HG02884 (cell line): ENCODE data around the gene SLTM.
"Not testable (repeated sequence)": the region's sequence is repeated elsewhere in the genome, so short reads cannot be mapped to it uniquely, and the experiment has no call there.

Experiments used
- ATAC-seq: cut with Tn5 transposase; IDR thresholded peaks from one replicate; pipeline ENCODE4 v1.9.1; 2021; ENCODE audit warnings: mild to moderate bottlenecking, moderate library complexity; ENCODE audit not compliant: unreplicated experiment

SLTM gene

DNA sequence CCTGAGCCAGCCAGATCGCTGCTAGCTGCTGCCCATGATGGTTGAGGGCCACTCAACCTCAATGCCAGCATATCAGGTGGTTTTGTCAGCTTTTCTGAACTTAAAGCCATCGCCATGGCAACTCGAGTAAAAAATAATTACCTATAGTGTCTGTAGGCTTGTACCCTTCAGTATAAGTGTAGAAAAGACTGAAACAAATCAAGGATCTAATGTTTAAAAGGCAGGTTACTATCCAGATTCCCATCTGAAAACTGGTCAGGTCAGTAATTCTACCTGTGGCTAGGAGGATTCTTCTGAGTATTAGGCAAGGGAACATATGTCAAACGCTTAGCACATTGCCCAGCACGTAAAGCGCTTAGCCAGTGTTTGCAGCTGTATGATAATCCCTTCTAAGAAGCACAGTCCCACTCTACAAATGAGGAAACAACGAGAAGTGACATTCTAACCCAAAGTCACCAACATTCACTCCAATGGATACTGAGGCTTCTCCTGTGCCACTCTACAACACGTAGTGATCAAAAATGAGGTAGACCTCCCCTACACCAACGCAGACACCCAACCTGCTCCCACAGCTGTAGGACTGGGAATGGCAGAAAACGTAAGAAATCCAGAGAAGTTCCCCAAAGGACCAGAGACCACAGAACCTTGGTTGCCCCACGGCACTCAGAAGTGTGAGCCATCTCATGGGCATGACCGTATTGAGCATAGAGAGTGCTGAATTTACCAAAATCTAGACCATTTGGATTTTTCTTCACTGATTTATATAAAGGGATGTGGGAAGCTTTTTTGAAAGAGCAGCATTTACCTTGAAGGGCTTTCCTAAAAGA is 55.3 kb downstream of the SLTM start:
- ATAC-seq, result no peak

DNA sequence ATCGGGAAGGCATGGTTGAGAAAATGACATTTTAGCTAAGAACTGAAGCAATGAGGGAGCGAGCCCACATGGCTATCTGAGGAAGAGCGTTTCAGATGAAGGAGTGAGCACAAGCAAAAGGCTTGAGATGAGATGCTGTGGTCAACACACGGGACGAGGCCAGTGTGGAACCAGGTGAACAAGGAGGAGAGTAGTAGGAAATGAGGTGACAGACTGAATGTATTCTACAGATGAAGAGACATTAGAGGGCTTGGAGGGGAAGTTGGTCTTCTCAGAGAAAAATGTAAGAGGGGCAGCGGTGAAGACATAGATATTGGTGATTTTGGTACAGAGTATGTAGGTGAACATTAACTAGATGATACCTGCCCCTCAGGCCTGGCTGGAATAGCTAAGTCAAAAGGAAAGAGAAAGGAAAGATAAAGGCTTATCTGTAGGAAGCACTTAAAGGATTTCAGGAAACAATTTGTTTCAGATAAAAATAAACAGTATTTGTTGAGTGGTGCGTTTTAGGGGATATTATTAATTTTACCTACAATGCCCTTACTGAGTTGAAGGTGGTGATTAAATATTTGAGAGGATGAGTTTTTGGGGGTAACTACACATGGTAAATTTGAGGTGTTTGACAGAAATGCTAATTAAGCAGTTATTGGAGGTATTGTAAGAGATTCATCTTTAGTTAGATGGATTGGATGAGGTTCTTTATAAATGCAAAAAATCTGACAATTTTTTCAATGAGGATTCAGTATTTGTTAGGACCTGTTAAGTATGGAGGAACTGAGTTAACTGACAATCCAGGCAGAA is 57.0 kb downstream of the SLTM start:
- ATAC-seq, result no peak

DNA sequence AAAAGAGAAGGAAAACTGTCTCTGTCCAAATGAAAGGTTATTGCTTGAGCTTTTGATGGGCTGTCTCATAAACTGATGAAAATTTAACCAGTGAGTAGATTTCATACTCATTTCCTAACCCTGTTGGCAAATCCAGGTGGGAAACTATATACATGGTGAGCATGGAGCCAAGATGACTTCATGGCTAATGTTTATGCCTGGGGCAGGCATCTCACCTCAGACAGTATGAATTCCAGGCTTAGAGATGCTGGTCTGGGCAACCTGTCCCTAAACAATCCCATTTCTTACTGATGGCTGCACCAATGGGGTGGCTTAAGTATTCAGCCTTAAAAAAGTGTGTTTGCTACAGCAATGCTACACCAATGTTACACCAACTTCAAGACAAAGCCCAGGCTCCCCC is 58.1 kb downstream of the SLTM start:
- ATAC-seq, result no peak

DNA sequence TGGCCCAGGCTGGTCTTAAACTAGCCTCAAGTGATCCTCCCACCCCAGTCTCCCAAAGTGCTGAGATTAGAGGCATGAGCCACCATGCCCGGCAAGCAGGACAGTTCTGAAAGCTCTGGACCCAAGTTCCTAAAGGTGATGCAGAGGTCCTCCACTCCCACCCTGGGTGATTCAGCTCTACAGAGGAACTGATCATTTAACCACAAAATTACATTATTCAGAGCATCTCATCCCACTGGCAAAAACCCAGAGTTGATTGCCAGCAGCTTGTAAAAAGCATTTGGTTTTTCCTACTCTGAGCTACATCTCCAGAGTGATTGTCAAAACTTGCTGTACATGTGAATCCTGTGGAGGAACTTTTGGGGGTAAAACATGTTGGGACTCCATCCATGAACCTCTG is 60.2 kb downstream of the SLTM start:
- ATAC-seq, result no peak

DNA sequence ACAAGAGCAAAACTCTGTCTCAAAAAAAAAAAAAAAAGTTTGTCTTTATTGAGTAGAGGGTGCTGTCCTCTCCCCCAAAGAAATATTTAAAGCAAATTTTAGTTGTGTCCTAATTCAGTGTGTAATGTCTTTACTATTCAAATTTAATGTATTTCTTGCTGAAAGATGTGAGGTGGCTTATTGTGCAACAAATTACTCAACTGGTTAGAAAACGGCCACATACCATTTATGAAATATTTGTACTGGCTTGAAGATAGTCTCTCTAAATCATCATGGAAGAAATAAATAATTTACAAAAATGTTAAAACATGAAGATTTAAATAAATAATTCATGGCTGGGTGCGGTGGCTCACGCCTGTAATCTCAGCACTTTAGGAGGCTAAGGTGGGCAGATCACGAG is 63.0 kb downstream of the SLTM start:
- ATAC-seq, result no peak

DNA sequence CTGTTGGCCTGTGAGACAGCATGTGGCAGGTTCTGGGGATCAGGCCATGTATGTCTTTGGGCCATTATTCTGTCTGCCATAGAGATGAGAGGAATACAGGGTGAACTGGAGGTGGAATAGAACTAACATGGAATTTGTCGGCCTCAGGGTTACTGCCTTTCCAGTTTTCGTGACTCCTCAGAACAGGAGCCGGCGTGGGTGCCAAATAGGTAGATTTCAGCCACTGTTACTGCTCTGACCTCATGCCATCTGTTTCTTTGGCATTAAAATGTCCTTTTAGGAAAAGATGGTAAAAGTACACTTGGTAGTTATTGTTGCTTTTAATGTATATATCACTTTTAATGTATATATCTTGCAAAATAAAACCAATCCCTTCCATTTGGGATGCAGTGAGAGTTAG is 65.6 kb downstream of the SLTM start:
- ATAC-seq, result no peak

DNA sequence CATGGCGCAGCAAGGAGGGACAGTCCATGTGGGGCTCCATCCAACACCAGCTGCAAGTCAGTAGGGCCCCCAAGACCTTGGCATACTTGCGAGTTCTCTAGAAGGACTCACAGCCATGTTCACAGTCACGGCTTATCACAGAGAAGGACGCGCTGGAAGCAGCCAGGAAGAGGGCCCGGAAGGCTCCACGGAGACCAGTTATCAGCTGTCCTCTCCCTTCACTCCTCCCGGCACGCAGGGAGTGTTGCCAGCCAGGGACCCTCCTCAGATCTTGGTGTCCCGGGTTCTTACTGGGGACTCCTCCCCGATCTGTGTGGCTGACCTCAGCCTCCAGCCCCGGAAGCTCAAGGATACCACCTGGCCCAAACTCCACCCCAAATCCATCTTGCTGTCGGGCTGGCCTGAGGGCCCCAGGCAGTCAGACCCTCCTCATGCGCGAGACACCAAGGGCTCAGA is 68.0 kb downstream of the SLTM start:
- ATAC-seq, result no peak

DNA sequence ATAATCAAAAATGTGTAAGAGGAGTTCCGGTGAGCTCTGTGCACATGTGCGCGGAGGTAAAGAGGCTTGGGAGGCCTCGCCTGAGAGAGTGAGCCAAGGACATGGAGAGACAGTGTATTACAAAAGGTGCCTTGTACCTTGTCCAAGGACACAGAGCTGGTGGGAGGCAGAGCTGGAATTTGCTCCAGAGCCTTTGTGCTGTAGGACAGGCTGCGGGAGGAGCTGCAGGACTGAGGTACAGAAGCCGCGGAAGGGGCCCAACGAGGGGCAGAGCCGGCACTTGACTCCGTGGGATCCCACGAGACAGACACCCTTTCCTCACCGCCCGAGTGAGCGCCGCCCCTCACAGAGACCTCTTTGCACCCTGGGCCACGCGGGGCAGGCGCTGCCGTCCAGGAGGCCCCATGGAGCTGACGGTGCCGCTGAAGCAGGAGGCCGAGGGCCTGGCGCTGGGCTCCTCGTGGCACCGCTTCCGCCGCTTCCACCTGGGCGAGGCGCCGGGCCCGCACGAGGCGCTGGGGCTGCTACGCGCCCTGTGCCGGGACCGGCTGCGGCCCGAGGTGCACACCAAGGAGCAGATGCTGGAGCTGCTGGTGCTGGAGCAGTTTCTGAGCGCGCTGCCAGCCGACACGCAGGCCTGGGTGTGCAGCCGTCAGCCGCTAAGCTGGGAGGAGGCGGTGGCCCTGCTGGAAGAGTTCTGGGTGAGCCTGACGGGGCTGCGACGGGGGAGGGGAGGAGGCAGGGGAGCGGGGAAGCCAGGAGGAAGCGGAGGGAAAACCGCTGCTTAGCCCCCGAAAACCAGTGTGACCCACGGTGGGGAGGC is 68.7 kb downstream of the SLTM start:
- ATAC-seq, result no peak

DNA sequence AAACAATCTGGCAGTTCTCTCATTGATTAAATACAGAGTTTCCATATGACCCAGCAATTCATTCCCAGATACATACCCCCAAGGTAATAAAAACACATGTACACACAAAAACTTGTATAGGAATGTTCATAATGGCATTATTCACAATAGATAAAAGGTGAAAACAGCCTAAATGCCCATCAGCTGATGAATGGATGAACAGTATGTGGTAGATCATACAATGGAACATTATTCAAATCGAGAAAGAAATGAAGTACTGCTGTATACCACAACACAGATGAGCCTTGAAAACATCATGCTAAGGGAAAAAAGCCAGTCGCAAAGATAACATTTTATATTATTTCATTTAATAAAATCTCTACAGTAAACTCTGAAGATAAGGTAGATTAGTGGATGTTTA is 71.2 kb downstream of the SLTM start:
- ATAC-seq, result no peak

DNA sequence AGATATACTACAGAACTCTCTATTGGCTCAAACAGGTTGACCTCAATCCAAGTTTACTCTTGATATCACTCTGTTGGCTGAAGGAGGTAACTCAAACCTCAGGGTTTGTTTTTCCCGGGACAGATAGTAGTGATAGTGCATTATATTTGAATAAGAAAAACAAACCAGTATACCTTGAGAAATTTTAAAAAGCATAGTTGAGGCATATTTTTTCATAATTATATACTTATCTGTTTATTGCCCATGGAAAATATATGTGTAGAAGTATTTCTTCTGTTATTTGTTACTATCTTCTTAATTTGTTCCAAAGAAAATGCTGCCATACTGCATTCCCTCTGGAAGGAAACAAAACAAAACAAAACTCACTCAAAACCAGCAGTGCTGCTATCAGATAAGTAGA is 76.9 kb downstream of the SLTM start:
- not testable (repeated sequence) for ATAC-seq

DNA sequence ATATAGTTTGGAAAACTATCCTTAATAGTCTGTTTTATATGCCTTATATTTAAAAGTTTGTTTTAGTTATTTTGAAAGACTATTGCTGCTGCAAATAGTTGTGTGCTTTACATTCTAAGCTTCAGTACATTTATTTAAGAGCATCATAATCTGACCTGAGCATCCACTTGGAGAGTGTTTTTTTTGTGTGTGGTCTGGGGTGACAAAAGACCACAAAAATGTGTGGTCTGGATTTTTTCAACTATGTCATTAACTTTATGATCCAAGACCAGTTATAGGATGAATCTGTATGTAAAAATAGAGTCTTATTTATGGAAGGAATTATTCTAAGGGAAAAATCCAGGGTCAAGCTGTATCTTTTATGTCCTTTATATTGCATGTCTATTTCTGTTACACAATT is 77.4 kb downstream of the SLTM start:
- ATAC-seq, result no peak

DNA sequence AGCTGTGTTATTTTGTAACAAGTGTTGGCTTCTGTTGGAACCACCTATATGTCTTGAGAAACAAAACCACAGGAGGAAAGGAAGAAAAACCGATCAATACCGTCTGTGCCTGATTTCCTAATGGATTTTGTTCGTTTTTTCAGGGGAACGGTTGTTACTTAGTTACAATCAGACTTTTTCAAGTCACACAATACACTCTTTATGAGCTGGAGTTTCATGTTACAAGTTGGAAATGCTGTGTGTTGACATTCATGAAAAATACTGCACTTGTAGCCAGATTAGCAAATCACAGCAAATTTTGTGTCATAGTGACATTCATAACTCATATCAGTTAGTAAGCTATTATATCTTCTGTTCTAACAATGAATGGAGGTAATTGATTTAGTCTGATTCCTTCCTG is 78.9 kb downstream of the SLTM start:
- no peak for ATAC-seq

DNA sequence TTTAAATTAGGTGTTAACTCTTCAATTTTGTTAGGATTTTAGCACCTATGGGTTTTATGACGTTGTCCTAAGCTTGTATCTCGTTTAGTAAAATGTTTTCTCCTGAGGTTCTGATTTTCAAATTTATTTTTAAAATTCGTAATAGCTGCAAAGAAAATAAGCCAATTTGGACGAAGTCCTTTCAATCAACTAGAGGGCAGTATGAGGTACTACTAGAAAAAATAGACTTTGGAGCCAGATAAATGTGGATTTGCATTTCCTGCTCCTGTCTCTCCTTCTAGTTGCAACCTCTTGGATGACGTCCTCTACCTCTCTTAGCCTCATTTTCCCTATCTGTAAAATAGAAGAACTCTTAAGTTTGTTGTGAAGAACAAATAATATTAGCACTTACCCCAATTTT is 81.1 kb downstream of the SLTM start:
- no peak for ATAC-seq

DNA sequence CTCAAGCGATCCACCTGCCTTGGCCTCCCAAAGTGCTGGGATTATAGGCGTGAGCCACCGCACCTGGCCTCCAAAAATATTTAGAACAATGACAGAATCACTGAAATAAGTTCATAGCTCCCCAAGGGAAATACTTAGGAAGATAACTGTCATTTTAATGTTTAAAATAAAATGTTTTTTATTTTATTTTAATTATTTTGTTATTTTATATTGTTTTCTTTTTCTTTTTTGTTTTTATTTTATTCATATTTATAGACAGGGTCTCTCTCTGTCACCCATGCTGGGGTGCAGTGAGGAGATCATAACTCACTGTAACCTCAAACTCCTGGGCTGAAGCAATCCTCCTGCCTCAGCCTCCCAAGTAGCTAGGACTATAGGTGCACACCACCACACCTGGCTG is 82.3 kb downstream of the SLTM start:
- ATAC-seq, result not testable (repeated sequence)

DNA sequence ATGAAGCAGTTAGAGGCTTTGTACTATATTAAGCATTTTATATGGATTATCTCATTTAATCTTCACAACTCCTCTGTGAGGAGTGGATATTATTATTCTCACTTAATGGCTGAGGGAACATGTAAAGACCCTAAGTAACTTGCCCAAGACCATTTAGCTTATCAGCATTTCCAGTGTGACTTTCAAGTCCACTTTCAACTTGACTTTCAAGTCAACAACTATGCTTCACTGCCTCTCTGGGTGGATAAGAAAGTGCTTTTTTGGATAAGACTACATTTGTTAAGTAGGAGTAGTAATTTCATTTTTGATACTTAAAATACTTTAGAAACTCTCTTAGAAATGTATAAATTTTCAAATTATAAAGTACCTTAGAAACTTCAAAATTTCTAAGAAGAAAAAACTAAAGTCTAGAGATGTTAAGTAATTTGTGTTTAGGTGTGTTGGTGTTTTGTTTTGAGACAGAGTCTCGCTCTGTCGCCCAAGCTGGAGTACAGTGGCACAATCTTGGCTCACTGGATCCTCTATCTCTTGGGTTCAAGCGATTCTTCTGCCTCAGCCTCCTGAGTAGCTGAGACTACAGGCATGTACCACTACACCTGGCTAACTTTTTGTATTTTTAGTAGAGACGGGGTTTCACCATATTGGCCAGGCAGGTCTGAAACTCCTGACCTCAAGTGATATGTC is 90.6 kb downstream of the SLTM start:
- ATAC-seq, result no peak

DNA sequence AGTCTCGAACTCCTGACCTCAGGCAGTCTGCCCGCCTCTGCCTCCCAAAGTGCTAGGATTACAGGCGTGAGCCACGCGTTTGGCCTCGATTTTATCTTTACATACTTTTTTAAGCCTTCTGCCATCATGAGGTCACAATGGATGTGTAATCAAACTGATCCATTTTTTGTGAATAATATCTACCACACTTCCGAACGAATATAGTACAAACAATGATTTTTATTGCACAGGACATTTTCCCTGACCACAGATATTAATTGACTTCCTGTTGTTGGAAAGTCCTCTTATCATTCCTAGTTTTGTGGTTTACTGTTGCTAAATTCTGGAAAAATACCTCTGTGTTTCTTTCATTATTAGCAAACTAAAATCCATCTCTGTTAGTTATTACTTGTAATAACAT is 93.4 kb downstream of the SLTM start:
- ATAC-seq, result no peak

DNA sequence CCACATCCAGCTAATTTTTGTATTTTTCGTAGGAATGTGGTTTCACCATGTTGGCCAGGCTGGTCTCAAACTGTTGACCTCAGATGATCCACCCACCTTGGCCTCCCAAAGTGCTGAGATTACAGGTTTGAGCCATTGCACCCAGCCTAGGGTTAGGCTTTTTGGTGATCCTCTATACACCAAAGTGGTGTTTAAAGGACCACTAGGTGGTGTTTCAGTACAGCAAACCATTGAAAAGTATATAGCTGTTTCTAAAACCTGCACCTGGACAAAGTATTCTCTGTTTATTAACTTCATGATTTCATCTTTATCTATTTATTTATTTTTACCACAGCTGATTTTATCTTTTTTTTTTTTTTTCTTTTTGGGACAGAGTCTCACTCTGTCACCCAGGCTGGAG is 94.0 kb downstream of the SLTM start:
- ATAC-seq, result no peak

DNA sequence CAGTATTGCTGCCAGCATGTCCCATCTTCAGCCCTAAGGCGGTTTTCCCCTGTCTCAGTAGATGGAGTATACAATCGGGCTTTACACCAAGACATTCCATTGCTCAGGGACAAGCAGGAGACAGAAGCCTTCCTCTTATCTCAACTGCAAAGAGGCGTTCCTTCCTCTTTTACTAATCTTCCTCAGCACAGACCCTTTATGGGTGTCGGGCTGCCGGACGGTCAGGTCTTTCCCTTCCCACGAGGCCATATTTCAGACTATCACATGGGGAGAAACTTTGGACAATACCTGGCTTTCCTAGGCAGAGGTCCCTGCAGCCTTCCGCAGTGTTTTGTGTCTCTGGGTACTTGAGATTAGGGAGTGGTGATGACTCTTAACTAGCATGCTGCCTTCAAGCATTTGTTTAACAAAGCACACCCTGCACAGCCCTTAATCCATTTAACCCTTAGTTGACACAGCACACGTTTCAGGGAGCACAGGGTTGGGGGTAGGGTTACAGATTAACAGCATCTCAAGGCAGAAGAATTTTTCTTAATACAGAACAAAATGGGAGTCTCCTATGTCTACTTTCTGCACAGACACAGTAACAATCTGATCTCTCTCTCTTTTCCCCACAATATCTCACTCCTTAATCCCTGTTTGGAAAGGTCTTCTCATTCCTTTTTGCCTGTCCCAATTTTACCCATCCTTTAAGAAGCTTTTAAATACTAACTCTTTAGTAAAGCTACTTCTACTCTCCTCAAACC is 99.6 kb downstream of the SLTM start:
- not testable (repeated sequence) for ATAC-seq

DNA sequence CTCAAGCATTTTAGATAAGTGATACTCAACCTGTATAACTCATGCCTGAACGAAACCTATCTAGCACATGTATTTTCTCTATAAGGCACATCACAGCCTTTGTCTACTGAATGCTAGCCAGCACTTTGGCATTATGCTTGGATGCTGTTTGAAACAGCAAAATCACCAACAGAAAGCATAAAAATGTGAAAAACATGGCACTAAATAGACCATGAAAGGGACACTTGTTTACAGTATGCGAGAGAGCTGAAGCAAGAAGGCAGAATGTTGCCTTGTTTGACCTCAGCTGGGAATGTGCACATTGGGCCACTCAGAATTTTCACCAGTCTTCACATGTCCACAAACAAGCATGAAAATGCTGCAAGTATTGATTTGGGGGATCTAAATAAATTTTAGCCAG is 102.9 kb downstream of the SLTM start:
- no peak for ATAC-seq
